ENCODE results near the gene EXOC6B.

EXOC6B gene

DNA sequence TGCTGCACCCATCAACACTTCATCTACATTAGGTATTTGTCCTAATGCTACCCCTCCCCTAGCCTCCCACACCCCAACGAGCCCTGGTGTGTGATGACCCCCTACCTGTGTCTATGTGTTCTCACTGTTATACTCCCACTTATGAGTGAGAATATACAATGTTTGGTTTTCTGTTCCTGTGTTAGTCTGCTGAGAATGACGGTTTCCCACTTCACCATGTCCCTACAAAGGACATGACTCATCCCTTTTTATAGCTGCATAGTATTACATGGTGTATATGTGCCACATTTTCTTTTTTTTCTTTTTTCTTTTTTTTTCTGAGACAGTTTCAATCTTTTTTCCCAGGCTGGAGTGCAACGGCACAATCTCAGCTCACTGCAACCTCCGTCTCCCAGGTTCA, 394.1 kb downstream of the EXOC6B start:
- H3K27me3 ChIP-seq (ENCODE audit: insufficient read depth, low read length, poor library complexity) = no peaks in the 10 kb centered on the region
- DNase-seq = no peak
- no peaks in the 10 kb centered on the region for H3K9me3 ChIP-seq (ENCODE audit: insufficient read depth, low read length, severe bottlenecking)
- no peaks in the 10 kb centered on the region for H3K79me2 ChIP-seq (ENCODE audit: insufficient read depth, low read length)
- no peak overlapping the region for H3K9ac ChIP-seq (ENCODE audit: low read depth, low read length)
- no peaks in the 10 kb centered on the region for H3K36me3 ChIP-seq (ENCODE audit: insufficient read depth, low read length)
- H3K4me1 ChIP-seq (ENCODE audit: insufficient read depth, low read length) = peaks cover 2% of the 10 kb centered on the region; the same call in 1 of the 2 replicates
- H3K27ac ChIP-seq (ENCODE audit: low read length) = no peak overlapping the region
- no peak overlapping the region for H2AFZ ChIP-seq (ENCODE audit: low read depth, low read length)
- H3K4me3 ChIP-seq (ENCODE audit: low read depth in 1 of 2, low read length in 2 of 2) = no peak overlapping the region
- no peak overlapping the region for H3K4me2 ChIP-seq (ENCODE audit: insufficient read depth, low read length)
- H4K20me1 ChIP-seq (ENCODE audit: insufficient read depth, low read length) = no peaks in the 10 kb centered on the region
- no peak for ATAC-seq (ENCODE audit: insufficient read depth, low read depth)
- TF ChIP-seq, protein P1, sequence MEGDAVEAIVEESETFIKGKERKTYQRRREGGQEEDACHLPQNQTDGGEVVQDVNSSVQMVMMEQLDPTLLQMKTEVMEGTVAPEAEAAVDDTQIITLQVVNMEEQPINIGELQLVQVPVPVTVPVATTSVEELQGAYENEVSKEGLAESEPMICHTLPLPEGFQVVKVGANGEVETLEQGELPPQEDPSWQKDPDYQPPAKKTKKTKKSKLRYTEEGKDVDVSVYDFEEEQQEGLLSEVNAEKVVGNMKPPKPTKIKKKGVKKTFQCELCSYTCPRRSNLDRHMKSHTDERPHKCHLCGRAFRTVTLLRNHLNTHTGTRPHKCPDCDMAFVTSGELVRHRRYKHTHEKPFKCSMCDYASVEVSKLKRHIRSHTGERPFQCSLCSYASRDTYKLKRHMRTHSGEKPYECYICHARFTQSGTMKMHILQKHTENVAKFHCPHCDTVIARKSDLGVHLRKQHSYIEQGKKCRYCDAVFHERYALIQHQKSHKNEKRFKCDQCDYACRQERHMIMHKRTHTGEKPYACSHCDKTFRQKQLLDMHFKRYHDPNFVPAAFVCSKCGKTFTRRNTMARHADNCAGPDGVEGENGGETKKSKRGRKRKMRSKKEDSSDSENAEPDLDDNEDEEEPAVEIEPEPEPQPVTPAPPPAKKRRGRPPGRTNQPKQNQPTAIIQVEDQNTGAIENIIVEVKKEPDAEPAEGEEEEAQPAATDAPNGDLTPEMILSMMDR (IDR thresholded peaks at IDR 0.05; ENCODE audit: borderline replicate concordance, extremely low read depth, low read length, poor library complexity, severe bottlenecking) = no peak
- TF ChIP-seq EZH2 (IDR thresholded peaks at IDR 0.05; ENCODE audit: borderline replicate concordance, low read depth, low read length, severe bottlenecking) = no peak

DNA sequence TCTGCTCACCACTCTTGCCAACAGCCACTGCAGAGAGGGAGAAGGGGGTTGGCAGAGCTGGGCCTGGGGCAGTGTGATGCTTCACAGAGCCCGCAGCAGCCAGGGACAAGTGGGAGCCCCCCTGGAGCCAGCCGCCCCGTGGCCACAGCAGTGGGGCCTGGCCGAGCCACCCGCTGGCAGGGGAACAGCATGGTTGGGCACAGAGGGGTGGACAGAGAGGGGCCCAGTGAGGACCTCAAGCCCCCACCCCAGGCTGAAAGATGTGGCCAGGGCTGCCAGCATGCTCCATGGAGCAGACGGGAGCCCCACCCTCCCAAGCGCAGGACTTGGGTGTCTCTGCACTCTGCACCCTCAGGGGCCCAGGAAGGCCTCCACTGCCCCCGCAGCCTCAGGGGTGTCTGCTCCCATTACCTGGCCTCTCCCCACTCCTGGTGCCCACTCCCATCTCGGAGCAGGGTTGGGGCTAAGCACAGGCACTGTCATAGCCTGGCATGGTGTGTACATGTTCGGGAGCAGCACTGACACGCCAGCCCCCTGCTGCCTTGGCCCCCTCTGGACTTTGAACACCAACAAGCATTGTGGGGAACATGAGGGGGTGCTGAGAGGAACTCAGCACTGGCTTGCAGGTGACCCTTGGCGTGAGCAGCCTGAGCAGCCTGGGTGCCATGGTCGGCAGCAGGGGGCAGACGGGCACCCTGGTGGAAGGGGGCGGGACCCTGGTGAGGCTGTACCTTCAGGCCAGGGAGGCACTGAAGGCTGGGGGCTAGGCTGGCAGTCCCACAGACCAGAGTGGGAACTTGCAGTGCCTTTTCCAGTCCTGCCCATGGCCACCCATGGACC, 398.6 kb downstream of the EXOC6B start:
- no peak overlapping the region for H3K9ac ChIP-seq (ENCODE audit: low read depth, low read length)
- H3K9me3 ChIP-seq (ENCODE audit: insufficient read depth, low read length, severe bottlenecking) = no peaks in the 10 kb centered on the region
- H3K4me3 ChIP-seq (ENCODE audit: low read depth in 1 of 2, low read length in 2 of 2) = no peak overlapping the region
- H2AFZ ChIP-seq (ENCODE audit: low read depth, low read length) = no peak overlapping the region
- no peak overlapping the region for H3K27ac ChIP-seq (ENCODE audit: low read length)
- TF ChIP-seq EZH2 (IDR thresholded peaks at IDR 0.05; ENCODE audit: borderline replicate concordance, low read depth, low read length, severe bottlenecking) = no peak
- TF ChIP-seq, protein P1 (IDR thresholded peaks at IDR 0.05; ENCODE audit: borderline replicate concordance, extremely low read depth, low read length, poor library complexity, severe bottlenecking) = no peak
- ATAC-seq (ENCODE audit: insufficient read depth, low read depth) (no peak), DNase-seq (no peak)
- no peak overlapping the region for H3K4me2 ChIP-seq (ENCODE audit: insufficient read depth, low read length)
- no peaks in the 10 kb centered on the region for H3K36me3 ChIP-seq (ENCODE audit: insufficient read depth, low read length)
- H3K79me2 ChIP-seq (ENCODE audit: insufficient read depth, low read length) = no peaks in the 10 kb centered on the region
- H4K20me1 ChIP-seq (ENCODE audit: insufficient read depth, low read length) = no peaks in the 10 kb centered on the region
- peaks cover 9% of the 10 kb centered on the region; the same call in 1 of the 2 replicates for H3K4me1 ChIP-seq (ENCODE audit: insufficient read depth, low read length)
- H3K27me3 ChIP-seq (ENCODE audit: insufficient read depth, low read length, poor library complexity) = no peaks in the 10 kb centered on the region

DNA sequence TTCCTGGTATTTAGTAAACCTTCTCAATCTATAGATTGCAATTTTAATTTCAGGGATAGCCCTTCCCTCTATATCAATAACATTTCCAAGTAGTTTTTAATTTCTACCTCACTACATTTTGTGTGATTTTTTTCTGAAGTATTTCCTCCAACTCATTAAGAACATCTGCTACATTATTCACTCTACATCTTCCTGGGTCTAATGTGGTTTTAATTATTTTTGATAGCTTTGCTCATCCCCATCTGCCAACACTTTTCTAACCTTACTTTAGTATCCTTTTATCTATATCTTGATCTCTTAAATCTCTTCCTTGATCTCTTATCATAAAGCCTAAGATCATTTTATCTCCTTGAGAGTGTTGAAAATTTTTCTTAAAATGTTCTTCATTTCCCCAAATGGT, 399.8 kb downstream of the EXOC6B start:
- Histone ChIP-seq H3K4me1 (ENCODE audit: insufficient read depth, low read length) (peaks cover 9% of the 10 kb centered on the region; the same call in 1 of the 2 replicates), H3K36me3 (ENCODE audit: insufficient read depth, low read length) (no peaks in the 10 kb centered on the region)
- ATAC-seq (ENCODE audit: insufficient read depth, low read depth) = no peak

More for the DNA sequence above, 399.8 kb downstream of the EXOC6B start:
- Histone ChIP-seq H3K27me3 (ENCODE audit: insufficient read depth, low read length, poor library complexity) (no peaks in the 10 kb centered on the region), H4K20me1 (ENCODE audit: insufficient read depth, low read length) (no peaks in the 10 kb centered on the region), H3K79me2 (ENCODE audit: insufficient read depth, low read length) (no peaks in the 10 kb centered on the region), H3K4me2 (ENCODE audit: insufficient read depth, low read length) (no peak overlapping the region), H3K4me3 (ENCODE audit: low read depth in 1 of 2, low read length in 2 of 2) (no peak overlapping the region), H3K27ac (ENCODE audit: low read length) (no peak overlapping the region), H3K9me3 (ENCODE audit: insufficient read depth, low read length, severe bottlenecking) (no peaks in the 10 kb centered on the region), H3K9ac (ENCODE audit: low read depth, low read length) (no peak overlapping the region), H2AFZ (ENCODE audit: low read depth, low read length) (no peak overlapping the region)
- TF ChIP-seq, protein P1 (IDR thresholded peaks at IDR 0.05; ENCODE audit: borderline replicate concordance, extremely low read depth, low read length, poor library complexity, severe bottlenecking) = no peak
- no peak for TF ChIP-seq EZH2 (IDR thresholded peaks at IDR 0.05; ENCODE audit: borderline replicate concordance, low read depth, low read length, severe bottlenecking)
- DNase-seq = no peak
